ENCODE results near the gene ACADS. TPM values are rescaled to one million over a fixed set of nuclear protein-coding genes. Genes with fewer than 3 reads are reported as not detected.

The ACADS gene
- total and polyA plus RNA-seq, 2 of the 8 experiments (the other 6 are each of a cell fraction or from before 2014, with no cell fraction given), result 4.9 to 7.5 TPM

DNA sequence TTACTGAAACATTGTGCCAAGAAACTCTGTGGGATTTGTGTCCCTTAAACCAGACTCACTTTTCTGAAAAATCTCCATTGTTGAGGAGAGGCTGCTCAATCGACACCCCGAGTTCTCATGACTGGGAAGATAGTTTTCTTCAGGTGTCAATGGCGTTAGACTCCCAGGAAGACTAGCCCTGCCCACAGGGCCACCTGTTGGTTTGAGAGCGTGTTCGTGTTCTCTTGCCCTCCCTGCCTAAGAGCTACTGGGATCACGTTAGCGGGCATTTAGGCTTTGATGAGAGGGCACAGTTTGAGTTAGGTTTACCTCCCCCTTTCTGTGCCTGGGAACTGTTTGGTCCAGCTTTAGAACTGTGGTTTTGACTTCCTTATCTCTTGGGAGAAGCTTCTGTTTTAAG is 26.1 kb upstream of the ACADS start:
- Histone ChIP-seq H2BK12ac (ENCODE audit: low read depth, low read length) (no peak overlapping the region), H3K9ac (replicated peaks in 1 of 4; ENCODE audit: extremely low read depth in 1 of 4, low read depth in 3 of 4, low read length in 3 of 4) (no peak overlapping the region), H2BK120ac (replicated peaks; ENCODE audit: low read depth, low read length) (no peak overlapping the region), H2AFZ (ENCODE audit: low read length) (no peak overlapping the region), H4K8ac (ENCODE audit: extremely low read depth, insufficient read depth, low read length) (no peak overlapping the region), H2BK15ac (ENCODE audit: low read length) (no peak overlapping the region), H4K5ac (ENCODE audit: insufficient read length, low read depth, low read length) (no peak overlapping the region), H3K23me2 (ENCODE audit: low read depth, low read length) (no peaks in the 10 kb centered on the region), H4K91ac (replicated peaks; ENCODE audit: insufficient read length, low read length) (no peak overlapping the region), H3K4ac (replicated peaks; ENCODE audit: insufficient read length, low read depth, low read length) (no peak overlapping the region), H4K20me1 (replicated peaks in 1 of 2; ENCODE audit: control insufficient read depth in 1 of 2, insufficient read depth in 2 of 2, low read length in 2 of 2) (no peaks in the 10 kb centered on the region), H3K56ac (replicated peaks; ENCODE audit: insufficient read length, low read depth, low read length) (no peak overlapping the region), H3K79me2 (ENCODE audit: control insufficient read depth in 1 of 2, insufficient read depth in 2 of 2, low read length in 2 of 2) (peaks cover 0 to 13% of the 10 kb centered on the region in 2 experiments; a peak in 2 of 4 replicates), H3K27ac (ENCODE audit: low read depth, low read length) (no peak overlapping the region), H2BK20ac (ENCODE audit: low read length) (no peak overlapping the region), H3K79me1 (ENCODE audit: low read depth, low read length) (peaks cover 3% of the 10 kb centered on the region; the same call in 1 of the 2 replicates), H3K27me3 (replicated peaks in 1 of 4; ENCODE audit: control insufficient read depth in 3 of 4, extremely low read depth in 1 of 4, insufficient read depth in 3 of 4, low read length in 3 of 4) (no peaks in the 10 kb centered on the region), H3K36me3 (ENCODE audit: control insufficient read depth in 2 of 4, insufficient read depth in 4 of 4, low read length in 3 of 4) (peaks cover 28 to 86% (median 60%) of the 10 kb centered on the region in 4 experiments), H3K9me3 (ENCODE audit: insufficient read depth in 2 of 2, low read depth in 1 of 2, low read length in 1 of 2) (no peaks in the 10 kb centered on the region), H3K4me3 (ENCODE audit: extremely low read depth in 1 of 4, insufficient read depth in 2 of 4, low read depth in 3 of 4, low read length in 4 of 4) (no peak overlapping the region), H2BK5ac (ENCODE audit: low read depth, low read length) (no peak overlapping the region), H2AK5ac (ENCODE audit: low read depth, low read length) (no peak overlapping the region), H3K4me1 (replicated peaks in 1 of 4; ENCODE audit: control insufficient read depth in 3 of 4, insufficient read depth in 4 of 4, low read length in 3 of 4) (no peaks in the 10 kb centered on the region), H3K23ac (ENCODE audit: insufficient read length) (no peak overlapping the region), H3K14ac (ENCODE audit: insufficient read length) (no peak overlapping the region), H3K4me2 (ENCODE audit: insufficient read depth in 1 of 2, low read depth in 2 of 2, low read length in 2 of 2) (no peak overlapping the region), H3K18ac (ENCODE audit: extremely low read depth, low read length) (no peak overlapping the region)
- TF ChIP-seq ASH2L (IDR thresholded peaks at IDR 0.05; ENCODE audit: low read length) (no peak), HDAC2 (IDR thresholded peaks at IDR 0.05; ENCODE audit: borderline replicate concordance in 1 of 2, low read depth in 2 of 2, low read length in 2 of 2) (no peak), CBX8 (IDR thresholded peaks at IDR 0.05; ENCODE audit: borderline replicate concordance, low read depth, low read length) (no peak), EZH2 (IDR thresholded peaks at IDR 0.05; ENCODE audit: low read depth, low read length, severe bottlenecking) (no peak), KDM1A (IDR thresholded peaks at IDR 0.05; ENCODE audit: borderline replicate concordance, low read length) (no peak), RXRA (IDR thresholded peaks at IDR 0.05; ENCODE audit: insufficient read depth, low read depth, low read length) (no peak), SIX5 (IDR thresholded peaks at IDR 0.05; ENCODE audit: low read depth, low read length) (no peak), KDM5A (IDR thresholded peaks at IDR 0.05; ENCODE audit: low read length) (no peak)
- TF ChIP-seq, protein P1, sequence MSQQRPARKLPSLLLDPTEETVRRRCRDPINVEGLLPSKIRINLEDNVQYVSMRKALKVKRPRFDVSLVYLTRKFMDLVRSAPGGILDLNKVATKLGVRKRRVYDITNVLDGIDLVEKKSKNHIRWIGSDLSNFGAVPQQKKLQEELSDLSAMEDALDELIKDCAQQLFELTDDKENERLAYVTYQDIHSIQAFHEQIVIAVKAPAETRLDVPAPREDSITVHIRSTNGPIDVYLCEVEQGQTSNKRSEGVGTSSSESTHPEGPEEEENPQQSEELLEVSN (IDR thresholded peaks at IDR 0.05), result no peak
- ChIA-PET POLR2A (ENCODE audit: partially characterized antibody) (interaction anchor here (1.5 to 6.6 kb wide), 4 partner anchors 10 to 34 kb away, joined by 3 to 42 read pairs (median 16); partner anchors contain the start of gene UNC119B), CTCF (ENCODE audit: partially characterized antibody) (interaction anchor here (1.1 to 2.3 kb wide), 6 partner anchors 9 to 117 kb away, joined by 3 to 8 read pairs (median 4); no protein-coding TSS in a partner anchor)
- FAIRE-seq (no peak), DNase-seq (ENCODE audit: low read depth in 1 of 2, low spot score in 2 of 2) (no peak)
- WGBS, 2 experiments (ENCODE audit: extremely low coverage in 1 of 2, insufficient coverage in 1 of 2, insufficient read length in 1 of 2, insufficient replicate concordance in 2 of 2, low coverage in 1 of 2, low lambda C conversion rate in 2 of 2, missing lambda C conversion rate in 1 of 2), result 95% methylated on average over 7 of the region's 7 CpGs; no CpG with 5 or more reads in 1 of the 2 experiments
